ENCODE data around the gene SMC4.
"Not testable (repeated sequence)": the region's sequence is repeated elsewhere in the genome, so short reads cannot be mapped to it uniquely, and the experiment has no call there.

Gene SMC4

DNA sequence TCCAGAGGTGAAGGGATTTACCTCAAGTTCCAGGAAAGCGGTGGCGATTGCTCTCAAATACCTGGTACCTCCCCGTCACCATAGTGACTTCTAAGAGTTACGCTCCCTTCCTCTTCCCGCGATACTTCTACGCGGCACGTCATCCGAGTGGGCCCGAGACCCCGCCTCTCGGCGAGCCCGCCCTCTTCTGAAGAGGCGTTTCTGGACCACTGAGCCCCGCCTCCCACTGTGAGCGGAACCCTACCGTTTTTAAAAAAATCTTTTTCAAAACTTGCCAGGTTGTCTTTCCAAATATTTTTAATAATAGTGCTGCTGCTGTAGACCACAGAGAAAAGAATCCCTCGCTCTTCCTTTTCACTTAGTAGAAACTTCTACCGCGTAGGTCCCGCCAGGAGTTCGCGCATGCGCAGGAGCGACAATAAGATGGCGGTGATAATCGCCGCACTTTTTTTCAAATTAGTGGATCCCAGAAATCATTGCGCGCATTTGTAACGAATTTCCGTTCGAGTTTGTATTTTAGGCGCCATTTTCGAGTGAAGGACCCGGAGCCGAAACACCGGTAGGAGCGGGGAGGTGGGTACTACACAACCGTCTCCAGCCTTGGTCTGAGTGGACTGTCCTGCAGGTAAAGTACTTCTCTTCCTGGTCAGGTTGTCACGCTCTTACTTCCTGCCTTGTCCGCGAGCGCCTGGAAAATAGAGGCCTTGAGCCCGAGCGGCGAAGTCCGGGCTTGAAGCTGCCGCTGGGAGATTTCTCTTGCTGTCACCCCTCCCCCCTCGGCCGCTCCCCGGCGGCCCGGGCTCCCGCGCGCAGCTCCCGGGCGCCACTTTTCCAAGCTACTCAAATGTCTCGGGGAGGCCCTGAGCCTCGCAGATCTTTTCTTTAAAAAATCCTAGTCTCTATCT, at the start of gene SMC4, which contains the start of gene IFT80:
Gene SMC4, plus strand, starts transcription at position 526 of the 905 bp plus-strand sequence. CDS start 1,177 bp downstream, outside the sequence.
Gene IFT80, minus strand, starts transcription at position 101 of the 905 bp plus-strand sequence. CDS start 14,625 bp downstream, outside the sequence.
- peak; percentile 99 for DNase-seq

- DNase-seq: no peak
These were observed 43.6 kb upstream of the SMC4 start for GRCh38 chr3:160355826-160356225.

DNA sequence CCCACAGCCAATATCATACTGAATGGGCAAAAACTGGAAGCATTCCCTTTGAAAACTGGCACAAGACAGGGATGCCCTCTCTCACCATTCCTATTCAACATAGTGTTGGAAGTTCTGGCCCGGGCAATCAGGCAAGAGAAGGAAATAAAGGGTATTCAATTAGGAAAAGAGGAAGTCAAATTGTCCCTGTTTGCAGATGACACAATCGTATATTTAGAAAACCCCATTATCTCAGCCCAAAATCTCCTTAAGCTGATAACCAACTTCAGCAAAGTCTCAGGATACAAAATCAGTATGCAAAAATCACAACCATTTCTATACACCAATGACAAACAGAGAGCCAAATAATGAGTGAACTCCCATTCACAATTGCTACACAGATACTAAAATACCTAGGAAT, 36.6 kb upstream of the SMC4 start:
- not testable (repeated sequence) for DNase-seq

- no peak for DNase-seq
These were observed 33.5 kb upstream of the SMC4 start for GRCh38 chr3:160365869-160366522.

GRCh38 chr3:160368804-160369203, 30.6 kb upstream of the SMC4 start:
- no peak for DNase-seq

DNA sequence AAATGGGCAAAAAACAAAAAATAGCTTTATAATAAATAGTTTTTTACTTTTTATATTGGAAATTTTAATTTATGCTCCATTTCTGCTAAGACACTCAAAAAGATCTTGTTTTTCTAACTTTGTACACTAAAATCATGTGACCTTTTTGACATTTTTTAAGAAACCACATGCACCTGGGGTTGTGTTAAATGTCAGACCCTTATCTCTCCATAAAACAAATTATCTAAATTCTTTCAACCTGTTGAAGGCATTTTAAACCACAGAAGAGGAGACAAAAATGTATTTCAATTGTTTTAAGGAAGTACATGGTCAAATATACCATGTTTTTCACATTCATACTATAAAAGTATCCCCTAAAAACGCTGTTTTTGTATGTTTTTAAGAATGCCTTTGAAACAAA, 29.7 kb upstream of the SMC4 start:
- DNase-seq: no peak

DNA sequence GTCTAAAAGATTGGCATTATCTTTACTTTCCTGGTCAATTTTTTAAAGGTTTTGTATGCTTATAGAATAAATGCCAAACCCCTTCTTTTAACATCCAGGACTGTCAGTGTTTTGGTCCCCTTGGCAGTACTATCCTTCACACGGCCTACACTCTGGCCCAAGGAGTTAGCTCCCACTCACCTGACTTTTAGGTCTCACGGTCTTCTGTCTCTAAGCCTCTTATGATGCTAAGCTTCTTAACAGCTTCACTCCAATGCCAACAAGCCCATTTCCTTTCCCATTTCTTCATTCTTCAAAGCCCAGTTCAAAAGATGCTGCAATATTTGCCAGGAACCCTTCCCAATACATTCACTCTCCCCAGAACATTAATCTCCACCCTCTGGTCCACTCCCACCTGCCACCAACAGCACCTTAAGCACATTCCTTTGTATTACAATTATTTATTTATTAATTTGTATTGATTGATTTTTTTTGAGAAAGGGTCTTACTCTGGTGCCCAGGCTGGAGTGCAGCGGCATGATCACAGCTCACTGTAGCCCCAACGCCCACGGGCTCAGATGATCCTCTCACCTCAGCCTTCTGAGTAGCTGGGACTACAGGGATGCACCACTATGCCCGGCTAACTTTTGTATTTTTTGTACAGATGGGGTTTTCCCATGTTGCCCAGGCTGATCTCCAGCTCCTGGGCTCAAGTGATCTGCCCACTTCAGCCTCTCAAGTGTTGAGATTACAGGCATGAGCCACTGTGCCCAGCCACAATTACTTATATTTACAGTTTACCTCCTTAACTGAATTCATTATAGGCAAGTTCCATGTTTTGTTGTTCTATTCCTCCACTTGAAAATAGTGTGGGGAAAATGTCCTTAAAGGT, 28.2 kb upstream of the SMC4 start:
- DNase-seq: no peak

GRCh38 chr3:160372780-160373179, 26.7 kb upstream of the SMC4 start:
- DNase-seq: no peak

- no peak for DNase-seq
These were observed 25.8 kb upstream of the SMC4 start for GRCh38 chr3:160373655-160374054.

DNA sequence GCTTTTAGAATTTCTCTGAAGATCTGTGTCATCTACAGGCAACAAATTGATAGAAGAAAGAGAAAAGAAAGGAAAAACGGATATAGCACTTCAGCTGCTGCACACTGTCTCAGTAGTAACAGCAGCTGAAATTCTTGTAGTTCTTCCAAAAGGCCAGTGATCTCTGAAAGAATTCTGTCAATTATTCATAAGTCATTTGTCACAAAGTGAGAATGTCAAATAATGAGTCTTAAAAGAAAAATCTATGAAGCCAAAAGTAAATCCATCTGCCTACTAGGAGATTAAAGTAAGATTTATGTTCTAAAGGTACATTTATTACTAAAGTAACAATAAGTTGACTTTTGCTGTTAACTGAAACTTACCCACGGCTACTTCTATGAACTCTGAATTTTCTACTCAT, 25.0 kb upstream of the SMC4 start:
- no peak for DNase-seq

DNA sequence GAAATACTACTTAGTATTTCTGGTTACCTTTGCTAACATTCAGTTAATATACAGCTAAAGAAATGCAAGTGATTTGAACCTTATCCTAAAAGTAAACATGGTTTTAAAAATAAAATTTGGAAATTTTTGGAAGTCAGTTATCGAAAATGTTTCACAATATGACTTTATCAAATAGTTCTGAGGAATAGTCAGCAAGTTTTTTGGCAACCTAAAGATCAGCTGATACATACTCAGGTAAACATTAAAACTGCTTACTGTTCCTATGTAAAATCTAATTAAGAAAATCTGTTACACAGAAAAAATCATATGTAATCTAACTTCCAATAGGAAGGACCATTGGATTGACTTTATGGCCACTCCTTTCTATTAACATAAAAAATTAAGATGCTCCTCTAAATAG, 24.5 kb upstream of the SMC4 start:
- no peak for DNase-seq

DNA sequence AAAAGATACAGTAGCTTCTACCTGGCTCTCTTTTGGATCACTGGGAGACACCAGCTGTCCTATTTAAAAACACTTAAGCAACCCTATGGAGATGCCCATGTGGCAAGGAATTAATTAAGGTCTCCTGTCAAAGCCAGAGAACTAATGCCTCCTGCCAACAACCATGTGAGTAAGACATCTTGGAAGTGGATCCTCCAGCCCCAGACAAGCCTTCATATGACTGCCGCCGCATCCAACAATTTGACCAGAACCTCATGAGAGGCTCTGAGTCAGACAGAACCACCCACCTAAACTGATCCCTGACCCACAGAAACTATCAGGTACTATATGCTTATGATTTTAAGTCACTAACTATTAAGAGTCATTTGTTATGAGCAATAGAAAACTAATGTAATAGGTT, 22.8 kb upstream of the SMC4 start:
- no peak for DNase-seq

DNA sequence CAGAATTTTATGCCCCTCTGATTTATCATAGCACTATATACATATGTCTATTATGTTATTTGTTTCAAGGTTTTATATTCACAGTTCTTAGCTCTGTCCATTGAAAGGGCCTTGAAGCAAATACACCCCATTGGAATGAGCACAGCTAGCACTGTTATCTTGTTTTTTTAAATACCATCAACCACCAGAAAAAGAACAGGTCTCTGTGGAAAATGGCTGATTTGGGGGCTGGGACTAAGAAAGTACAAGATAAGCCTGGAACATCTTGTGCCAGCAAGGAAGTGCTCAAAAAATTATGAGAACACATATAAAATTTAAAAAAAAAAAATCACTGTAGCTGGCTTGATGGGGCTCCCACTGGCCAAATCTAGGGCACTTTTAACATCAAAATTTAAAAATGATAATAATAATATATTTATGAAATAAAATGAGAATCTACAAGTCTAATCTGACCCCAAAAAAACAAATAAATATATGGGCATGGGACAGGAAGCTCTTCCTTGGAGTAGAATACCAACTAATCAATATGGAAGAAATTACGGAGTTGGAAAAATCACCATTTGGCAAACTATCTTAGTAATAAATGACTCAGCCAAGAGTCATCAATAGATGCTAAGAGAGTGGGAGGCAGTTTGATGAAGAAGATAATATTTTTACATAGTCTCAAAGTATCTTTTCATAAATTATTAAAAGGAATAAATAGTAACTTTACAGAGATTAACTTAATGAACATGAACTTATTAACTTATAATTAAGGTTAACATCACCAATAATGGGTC, 20.9 kb upstream of the SMC4 start:
- DNase-seq: no peak

DNA sequence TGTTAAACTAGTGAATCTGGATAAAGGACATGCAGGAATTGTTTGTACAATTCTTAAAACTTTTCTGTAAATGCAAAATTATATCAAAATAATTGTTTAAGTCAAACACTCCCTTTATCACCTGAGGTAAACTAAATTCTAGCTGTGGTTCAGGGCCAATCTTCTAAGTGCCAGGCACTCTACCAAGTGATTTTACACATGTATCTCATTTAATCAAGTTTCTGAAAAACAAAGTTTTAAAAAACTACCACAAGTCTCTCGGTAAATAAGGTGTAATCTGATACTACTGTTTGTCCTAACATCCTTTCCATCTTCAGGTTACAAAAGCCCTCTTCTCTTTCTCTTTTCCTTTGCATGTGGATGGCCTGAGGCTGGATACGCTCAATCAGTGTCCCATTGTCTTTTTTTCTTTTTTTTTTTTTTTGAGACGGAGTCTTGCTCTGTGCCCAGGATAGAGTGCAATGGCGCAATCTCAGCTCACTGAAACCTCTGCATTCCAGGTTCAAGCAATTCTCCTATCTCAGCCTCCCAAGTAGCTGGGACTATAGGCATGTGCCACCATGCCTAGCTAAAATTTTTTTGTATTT, 19.7 kb upstream of the SMC4 start:
- DNase-seq: no peak

DNA sequence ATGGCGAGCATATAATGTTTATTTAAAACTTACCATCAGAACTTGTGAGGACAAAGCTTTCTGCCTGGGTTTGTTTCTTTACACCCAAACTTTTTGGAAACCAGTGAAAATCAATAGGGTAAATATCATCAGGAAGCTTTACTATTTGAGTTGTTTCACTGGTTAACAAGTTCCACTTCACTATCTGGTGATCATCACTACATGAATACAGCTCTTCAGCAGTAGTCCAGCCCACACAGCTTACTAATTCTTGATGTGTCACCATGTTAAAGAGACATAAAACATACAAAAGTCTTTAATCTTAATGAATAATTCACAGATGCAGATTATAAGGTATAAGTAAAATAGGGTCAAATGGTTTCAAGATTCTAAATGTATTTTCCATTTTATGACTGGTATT, 18.0 kb upstream of the SMC4 start:
- no peak for DNase-seq

GRCh38 chr3:160384639-160385318, 14.7 kb upstream of the SMC4 start:
- no peak for DNase-seq

DNA sequence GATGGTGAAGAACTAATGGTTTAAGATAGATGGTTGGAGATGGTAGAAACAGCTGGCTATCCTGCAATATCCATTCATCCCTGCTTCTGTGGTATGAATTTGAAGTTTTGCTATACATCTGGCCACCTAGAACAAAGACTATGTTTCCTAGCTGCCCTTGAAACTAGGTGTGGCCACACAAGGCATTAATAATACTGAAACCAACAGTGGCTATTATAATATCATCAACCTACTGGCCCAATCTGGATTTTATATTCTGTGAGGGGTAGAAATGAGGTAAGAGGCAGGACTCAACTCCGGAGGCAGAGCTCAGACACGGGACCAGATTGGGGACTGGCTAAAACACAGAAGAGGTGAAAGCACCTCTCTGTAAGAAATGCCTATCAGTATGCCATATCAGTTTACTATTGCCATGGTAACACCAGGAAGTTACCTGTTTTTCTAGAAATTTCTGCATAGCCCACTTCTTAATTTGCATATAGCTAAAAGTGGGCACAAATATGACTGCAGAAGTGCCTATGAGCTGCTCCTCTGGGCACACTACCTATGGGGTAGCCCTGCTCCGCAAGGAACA, 8.8 kb upstream of the SMC4 start:
- DNase-seq: no peak

GRCh38 chr3:160392798-160393197, 6.7 kb upstream of the SMC4 start:
- no peak for DNase-seq

DNA sequence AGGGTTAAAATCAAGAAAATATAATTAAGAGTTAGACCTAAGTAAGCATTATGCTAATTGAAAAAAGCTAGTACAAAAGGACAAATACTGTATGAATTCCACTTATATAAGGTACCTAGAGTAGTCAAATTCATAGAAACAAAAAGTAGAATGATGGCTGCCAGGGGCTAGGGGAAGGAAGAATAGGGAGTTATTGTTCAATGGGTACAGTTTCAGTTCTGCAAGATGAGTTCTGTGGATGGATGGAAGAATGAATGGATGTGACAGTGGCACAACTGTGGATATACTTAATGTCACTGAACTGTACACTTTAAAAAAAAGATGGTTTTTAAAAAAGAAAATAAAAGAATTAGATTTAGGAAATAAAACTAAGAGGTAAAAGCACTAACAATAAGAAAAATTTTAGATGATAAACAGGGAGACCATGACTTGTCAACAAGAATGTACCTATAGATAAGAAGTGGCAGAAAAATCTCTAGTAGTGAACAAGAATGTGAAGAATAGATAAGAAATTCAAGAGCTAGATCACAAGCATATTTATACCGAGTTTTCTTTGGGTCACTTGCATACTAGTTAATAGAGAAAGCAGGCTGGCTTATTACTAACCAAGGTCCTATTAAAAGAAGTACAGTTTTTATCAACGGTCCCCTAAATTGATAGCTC, 6.0 kb upstream of the SMC4 start:
- no peak for DNase-seq

GRCh38 chr3:160394009-160394392, 5.4 kb upstream of the SMC4 start:
- DNase-seq: no peak
